NOMO-1 (cell line): ENCODE data around the gene ZBTB7A.
"Not testable (repeated sequence)": the region's sequence is repeated elsewhere in the genome, so short reads cannot be mapped to it uniquely, and the experiment has no call there.

Source experiments
- DNase-seq, 2 experiments: peaks; one replicate each; lab custom pipeline; 2025; ENCODE audit not compliant: unreplicated experiment in 2 of 2; lab: John Stamatoyannopoulos, UW

Gene ZBTB7A

GRCh38 chr19:3998667-3999412 is 67.9 kb downstream of the ZBTB7A start:
- not testable (repeated sequence) for DNase-seq

- DNase-seq = no peak
Measured at GRCh38 chr19:3995607-3996006, 71.1 kb downstream of the ZBTB7A start.
